Measurements from ENCODE around the gene MBP.

- TF ChIP-seq, protein P1, sequence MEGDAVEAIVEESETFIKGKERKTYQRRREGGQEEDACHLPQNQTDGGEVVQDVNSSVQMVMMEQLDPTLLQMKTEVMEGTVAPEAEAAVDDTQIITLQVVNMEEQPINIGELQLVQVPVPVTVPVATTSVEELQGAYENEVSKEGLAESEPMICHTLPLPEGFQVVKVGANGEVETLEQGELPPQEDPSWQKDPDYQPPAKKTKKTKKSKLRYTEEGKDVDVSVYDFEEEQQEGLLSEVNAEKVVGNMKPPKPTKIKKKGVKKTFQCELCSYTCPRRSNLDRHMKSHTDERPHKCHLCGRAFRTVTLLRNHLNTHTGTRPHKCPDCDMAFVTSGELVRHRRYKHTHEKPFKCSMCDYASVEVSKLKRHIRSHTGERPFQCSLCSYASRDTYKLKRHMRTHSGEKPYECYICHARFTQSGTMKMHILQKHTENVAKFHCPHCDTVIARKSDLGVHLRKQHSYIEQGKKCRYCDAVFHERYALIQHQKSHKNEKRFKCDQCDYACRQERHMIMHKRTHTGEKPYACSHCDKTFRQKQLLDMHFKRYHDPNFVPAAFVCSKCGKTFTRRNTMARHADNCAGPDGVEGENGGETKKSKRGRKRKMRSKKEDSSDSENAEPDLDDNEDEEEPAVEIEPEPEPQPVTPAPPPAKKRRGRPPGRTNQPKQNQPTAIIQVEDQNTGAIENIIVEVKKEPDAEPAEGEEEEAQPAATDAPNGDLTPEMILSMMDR (IDR thresholded peaks at IDR 0.05; ENCODE audit: extremely low read depth in 1 of 2, insufficient read depth in 1 of 2, low read depth in 1 of 2, low read length in 2 of 2) = no peak
- TF ChIP-seq POLR2A (IDR thresholded peaks at IDR 0.05; ENCODE audit: low read depth, low read length) = no peak
- no peak for TF ChIP-seq POLR2AphosphoS5 (IDR thresholded peaks at IDR 0.05; ENCODE audit: insufficient read depth, low read depth, low read length)
- TF ChIP-seq, protein P2, sequence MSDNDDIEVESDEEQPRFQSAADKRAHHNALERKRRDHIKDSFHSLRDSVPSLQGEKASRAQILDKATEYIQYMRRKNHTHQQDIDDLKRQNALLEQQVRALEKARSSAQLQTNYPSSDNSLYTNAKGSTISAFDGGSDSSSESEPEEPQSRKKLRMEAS (IDR thresholded peaks at IDR 0.05; ENCODE audit: insufficient read depth, insufficient read length) = no peak
- no peak for TF ChIP-seq EZH2 (IDR thresholded peaks at IDR 0.05; ENCODE audit: borderline replicate concordance, low read depth, low read length, severe bottlenecking)
- TF ChIP-seq GATA2 (IDR thresholded peaks at IDR 0.05; ENCODE audit: insufficient read depth, insufficient read length, low read depth, low read length) = no peak
- no peak for TF ChIP-seq MYC (IDR thresholded peaks at IDR 0.05; ENCODE audit: low read depth, low read length)
Observed at GRCh38 chr18:77025831-77026363, 106.7 kb downstream of the MBP start.

Measured in endothelial cell of umbilical vein (primary cell).